HG02610 (cell line): ENCODE results near the gene TSEN15.
"Not testable (repeated sequence)": the region's sequence is repeated elsewhere in the genome, so short reads cannot be mapped to it uniquely, and the experiment has no call there.

Source experiments
- ATAC-seq: cut with Tn5 transposase; IDR thresholded peaks from one replicate; pipeline ENCODE4 v1.9.1; 2021; ENCODE audit warnings: mild to moderate bottlenecking, moderate library complexity; ENCODE audit not compliant: unreplicated experiment

Gene TSEN15

DNA sequence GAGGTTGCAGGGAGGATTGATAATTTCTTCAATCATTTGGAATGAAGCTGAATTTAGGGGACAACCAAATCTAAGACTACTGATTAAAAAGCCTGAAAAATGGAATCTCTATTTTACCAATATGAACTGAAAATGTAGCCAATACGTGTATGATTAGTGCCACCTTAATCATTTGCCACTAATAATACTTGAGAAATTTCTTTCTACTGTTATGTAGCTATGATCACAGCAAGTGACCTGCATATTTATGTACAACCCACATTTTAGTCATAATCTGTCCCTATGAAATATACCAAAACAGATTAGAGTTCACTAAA is 20.5 kb upstream of the TSEN15 start:
- no peak for ATAC-seq

DNA sequence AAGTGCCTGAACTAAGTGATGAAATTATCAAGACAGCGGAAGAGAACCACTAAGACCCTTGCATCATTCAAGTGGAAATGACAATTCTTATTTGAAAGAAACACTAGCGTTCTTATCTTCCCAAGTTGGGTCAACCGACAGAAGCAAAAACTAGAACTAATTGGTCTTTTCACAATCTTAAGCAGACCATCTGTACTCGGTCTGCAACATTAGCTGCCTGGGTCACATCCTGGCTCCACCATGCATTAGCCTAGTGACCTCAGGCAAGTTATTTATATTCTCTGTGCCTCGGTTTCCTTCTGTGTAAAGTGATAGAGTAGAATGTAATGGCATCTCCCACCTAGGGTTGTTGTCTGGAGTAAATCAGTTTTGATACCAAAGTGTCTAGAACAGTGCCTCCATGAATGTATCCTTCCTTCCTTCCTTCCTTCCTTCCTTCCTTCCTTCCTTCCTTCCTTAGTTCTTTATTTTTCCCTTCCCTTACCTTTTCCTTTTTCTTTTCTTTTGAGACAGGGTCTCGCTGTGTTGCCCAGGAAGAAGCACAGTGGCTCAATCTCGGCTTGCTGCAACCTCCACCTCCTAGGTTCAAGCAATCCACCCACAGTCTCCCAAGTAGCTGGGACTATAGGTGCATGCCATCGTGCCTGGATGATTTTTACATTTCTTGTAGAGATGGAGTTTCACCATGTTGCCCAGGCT is 20.0 kb upstream of the TSEN15 start:
- ATAC-seq = no peak

GRCh38 chr1:184032306-184032929 is 19.1 kb upstream of the TSEN15 start:
- no peak for ATAC-seq

GRCh38 chr1:184032930-184033418 is 18.6 kb upstream of the TSEN15 start:
- ATAC-seq = no peak

GRCh38 chr1:184033711-184034167 is 17.8 kb upstream of the TSEN15 start:
- no peak for ATAC-seq

GRCh38 chr1:184034761-184035379 is 16.7 kb upstream of the TSEN15 start:
- ATAC-seq = no peak

DNA sequence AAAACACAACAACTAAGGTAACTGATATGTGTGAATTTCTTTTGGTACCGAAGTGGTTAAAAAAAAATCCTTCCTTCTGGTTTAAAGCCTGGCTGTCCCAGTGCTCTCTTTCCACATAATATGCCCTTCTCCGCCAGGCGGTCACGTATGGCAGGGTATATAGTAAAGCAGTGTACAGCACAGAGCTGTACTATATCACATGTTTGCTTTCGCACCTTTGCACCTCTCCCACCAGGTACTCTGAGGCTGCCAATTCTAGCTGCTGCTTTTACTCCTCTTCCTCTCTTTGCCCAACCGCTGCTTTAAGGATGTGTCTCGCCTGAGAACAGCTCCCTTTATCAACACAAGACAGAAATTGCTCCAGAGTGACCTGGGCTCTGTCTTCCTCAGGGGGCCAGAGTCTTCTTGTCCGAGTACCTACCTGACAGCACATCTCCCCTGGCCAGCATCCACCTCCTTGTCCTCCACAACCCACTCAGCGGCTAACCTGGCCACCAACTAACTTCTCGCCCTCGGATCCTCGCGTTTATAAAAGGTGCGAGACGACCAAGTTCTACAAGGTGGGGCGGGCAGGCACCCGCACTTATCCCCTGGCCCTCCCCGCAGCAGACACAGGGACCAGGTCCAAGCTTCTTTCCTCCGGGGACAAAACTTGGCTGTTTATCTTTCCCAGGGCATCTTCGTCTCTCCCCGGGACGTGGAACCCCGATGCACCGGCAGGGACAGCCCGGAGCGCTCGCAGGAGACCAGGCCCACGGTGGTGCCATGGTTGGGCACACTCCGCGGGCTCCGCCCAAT is 15.6 kb upstream of the TSEN15 start:
- ATAC-seq = peak; percentile 10

GRCh38 chr1:184036517-184036949 is 15.0 kb upstream of the TSEN15 start:
- ATAC-seq = peak; percentile 26

- no peak for ATAC-seq
Measured at GRCh38 chr1:184037849-184038591, 13.5 kb upstream of the TSEN15 start.

GRCh38 chr1:184039126-184039525 is 12.4 kb upstream of the TSEN15 start:
- no peak for ATAC-seq

DNA sequence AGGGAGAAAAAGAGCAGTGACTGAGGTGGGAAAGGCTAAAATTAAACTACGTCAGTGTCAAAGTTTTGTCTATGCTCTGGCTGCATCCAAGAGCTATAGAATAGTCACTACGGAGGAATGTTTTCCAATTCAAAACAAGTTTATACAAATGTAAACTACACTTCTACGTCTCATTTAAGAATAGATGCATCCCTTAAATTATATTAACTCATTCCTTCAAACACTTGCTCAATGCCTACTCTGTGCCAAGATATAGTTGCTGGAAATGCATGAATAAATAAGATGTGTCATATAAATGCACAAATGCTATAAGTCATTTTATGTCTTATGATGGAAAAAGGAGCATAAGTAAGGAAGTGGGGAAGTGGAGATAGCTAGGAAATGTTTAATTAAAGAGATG is 9.8 kb upstream of the TSEN15 start:
- no peak for ATAC-seq

DNA sequence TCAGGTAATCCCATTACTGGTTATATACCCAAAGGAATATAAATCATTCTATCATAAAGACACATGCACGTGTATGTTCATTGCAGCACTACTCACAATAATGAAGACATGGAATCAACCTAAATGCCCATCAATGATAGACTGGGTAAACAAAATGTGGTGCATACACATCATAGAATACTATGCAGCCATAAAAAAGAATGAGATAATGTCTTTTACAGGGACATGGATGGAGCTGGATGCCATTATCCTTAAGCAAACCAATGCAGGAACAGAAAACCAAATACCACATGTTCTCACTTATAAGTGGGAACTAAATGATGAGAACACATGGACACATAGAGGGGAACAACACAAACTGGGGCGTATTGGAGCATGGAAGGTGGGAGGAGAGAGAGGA is 8.2 kb upstream of the TSEN15 start:
- not testable (repeated sequence) for ATAC-seq

GRCh38 chr1:184044603-184045376 is 6.7 kb upstream of the TSEN15 start:
- ATAC-seq = no peak

GRCh38 chr1:184047541-184047940 is 4.0 kb upstream of the TSEN15 start:
- not testable (repeated sequence) for ATAC-seq

DNA sequence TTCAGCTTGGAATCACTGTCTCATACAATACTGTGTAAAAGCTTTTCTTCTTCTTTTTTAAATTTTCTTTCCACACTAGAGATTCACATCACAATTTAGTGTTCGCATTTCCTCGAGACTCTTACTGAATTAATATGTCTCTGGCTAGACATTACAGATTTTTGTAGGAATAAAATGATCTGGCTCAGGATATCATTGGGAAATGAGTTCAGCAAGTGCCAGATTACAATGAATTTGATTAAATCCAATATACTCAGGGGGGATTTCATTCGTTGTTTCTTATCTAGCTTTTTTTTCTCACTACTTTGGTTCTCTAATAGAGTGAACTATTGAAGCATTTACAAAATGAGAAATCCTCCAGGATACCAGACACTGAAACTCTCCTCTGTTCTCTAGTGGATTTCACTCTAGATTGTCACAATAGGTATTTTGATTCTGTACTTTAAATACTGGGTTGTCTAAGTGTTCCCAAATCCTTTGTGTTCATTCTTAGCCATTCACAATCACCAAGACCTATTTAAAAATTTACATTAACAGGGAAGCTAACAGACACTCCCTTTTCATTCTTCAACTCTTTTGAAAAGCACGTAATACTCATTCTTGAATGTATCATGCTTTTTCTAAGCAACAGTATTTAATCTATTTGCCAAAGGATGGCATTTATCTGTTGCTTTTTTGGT is 2.8 kb upstream of the TSEN15 start:
- no peak for ATAC-seq

- no peak for ATAC-seq
Measured at GRCh38 chr1:184049291-184049690, 2.2 kb upstream of the TSEN15 start.

DNA sequence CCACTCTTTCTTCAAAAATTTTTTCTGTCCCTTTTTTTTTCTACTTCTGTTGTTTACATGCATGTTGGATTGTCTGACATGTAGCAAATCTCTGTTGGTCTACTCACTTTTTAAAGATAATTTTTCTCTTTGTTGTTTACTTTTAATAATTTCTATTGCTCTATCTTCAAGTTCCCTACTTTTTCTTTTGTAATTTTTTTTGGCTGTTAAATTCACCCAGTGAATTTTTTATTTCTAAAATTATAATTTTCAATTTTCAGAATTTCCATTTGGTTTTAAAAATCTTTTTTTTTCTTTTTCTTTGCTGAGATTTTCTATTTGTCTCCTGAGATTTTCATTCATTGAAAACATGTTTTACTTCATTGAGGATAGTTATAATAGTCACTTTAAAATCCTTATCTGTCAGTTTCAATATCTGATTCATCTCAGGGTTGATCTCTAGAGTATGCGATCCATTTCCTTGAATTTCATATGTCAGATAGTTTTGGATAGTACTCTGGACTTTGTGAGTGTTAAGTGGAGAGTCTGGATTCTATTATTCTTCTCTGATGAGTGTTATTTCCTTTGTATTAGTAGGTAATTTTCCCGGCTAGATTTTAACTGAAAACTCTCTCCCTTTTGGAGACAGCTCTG is 1.6 kb upstream of the TSEN15 start:
- ATAC-seq = no peak

DNA sequence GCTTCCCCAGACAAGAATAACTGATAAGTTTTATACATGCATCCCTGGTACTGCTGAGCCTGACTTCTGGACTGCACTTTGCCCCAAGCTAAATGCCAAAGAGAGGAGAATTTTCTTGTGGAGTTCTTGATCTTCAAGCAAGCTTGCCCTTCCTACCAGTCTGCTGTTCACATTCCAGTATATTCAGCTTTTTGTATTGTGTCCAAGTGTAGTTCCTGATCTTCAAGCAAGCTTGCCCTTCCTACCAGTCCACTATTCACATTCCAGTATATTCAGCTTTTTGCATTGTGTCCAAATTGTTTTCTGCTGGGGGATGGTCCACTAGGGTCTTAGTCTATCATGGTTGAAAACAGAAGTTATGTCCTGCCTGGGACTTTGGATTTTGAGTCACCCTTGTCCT is 894 bp upstream of the TSEN15 start:
- no peak for ATAC-seq

- no peak for ATAC-seq
Measured at GRCh38 chr1:184051138-184051484, 419 bp upstream of the TSEN15 start.
